ENCODE data around the gene SGCA.

SGCA gene

DNA sequence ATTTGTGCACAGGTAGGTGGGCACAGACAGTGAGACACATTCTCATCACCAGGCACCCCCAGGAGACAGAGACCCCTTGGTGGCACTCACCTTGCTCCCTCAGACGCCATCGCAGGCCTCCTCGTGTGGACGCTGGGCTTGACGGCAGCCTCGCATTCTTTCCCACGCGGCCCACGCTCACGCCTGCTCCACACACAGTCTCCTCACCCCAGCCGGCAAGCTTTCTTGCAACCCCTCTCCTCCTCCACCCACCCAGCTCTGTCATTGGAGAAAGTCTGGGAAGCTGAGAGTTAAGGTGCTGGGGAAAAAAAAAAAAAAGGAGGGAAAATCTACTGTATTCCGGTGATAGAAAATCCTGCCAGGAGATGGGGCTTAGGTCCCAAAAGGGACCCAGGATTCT is 14.8 kb downstream of the SGCA start:
- in situ Hi-C loops (cut with HindIII; ENCODE audit: low sequenced_read_pairs): no loop called here

DNA sequence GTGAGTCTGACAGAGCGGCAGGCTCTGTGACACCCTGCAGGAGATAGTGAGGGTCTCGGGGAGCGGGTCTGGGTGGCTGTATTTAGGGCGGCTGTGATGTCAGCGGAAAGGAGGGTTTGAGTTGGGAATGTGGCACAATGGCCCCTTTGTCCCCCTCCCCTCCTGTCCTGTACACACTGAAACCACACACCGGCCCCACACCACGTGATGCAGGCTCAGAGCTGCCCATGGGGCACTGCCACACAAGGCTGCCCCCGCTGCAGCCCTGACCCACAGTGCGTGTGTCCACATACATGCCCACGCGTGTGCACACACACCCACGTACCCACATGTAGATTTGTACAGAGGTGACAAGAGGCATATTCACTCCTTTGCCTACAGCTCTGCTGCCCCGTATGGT is 15.3 kb downstream of the SGCA start:
- in situ Hi-C loops (cut with HindIII; ENCODE audit: low sequenced_read_pairs): no loop called here

DNA sequence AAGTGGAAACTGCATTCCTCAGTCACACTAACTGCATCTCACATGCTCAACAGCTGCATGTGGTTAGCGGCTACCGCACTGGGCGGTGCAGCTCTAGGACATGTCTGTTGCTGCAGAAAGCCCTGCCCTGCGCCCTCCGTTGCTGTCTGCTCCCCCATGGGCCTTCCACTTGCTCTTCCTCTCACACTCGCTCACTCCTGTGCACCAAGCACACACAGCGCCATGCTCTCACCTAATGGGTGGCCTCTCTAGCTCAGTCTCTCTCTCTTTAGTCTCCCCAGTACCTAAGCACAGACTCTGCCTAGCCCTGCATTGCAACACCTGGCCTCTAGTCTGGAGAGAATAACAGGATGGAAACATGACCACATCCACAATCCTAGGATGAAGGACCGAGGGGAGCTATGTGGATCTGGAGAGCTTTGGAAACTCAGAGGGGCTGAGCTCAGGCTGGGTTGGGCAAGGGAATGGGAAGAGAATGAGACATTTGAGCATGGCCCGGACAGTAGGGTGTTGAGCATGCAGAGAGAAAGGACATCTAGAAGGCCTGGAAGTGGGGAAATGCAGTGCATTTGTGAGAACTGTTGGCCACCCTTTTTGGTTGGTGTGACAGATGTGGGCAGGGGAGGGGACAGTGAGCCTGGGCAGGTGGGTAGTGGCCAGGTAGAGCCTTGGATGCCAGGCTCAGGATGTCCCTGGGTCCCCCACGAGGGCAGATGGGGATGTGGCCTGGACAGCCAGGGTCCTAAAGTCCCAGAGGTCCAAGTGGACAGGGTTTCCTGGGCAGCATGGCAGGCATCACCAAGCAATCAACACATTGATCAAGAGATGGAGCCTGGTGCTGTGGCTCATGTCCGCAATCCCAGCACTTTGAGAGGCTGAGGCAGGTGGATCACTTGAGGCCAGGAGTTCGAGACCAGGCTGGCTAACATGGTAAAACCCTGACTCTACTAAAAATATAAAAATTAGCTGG is 16.1 kb downstream of the SGCA start:
- in situ Hi-C loops (cut with HindIII; ENCODE audit: low sequenced_read_pairs): no loop called here

DNA sequence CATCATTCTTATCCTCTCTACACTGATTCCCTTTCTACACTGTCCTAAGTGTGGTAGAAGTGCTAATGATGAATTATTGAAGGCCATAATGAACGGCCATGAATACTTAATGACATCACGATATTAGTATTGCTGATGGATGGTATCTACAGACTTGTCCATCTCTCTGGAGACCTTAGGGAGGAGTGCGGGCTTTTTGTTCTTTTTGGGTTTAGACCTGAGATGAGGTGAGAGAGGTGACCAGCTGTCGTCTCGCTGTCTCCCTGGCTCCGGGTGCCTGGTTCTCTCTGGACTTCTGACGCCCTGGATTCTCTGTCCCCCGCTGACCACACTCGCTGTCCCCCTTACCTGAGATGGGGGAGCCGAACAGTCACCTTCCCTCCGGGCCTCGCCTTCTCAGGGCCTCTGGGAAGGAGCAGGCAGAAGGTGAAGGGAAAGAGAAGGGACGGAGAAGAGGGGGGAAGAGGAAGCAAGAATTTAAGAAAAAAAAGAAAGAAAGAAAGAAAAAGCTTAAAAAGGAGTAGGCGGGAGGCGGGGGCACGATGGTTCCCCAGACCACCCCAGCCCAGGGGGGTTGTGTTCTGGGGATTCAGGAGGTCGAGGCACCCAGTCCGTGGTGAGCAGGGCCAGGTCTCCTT is 17.1 kb downstream of the SGCA start:
- in situ Hi-C loops (cut with HindIII; ENCODE audit: low sequenced_read_pairs): no loop called here

DNA sequence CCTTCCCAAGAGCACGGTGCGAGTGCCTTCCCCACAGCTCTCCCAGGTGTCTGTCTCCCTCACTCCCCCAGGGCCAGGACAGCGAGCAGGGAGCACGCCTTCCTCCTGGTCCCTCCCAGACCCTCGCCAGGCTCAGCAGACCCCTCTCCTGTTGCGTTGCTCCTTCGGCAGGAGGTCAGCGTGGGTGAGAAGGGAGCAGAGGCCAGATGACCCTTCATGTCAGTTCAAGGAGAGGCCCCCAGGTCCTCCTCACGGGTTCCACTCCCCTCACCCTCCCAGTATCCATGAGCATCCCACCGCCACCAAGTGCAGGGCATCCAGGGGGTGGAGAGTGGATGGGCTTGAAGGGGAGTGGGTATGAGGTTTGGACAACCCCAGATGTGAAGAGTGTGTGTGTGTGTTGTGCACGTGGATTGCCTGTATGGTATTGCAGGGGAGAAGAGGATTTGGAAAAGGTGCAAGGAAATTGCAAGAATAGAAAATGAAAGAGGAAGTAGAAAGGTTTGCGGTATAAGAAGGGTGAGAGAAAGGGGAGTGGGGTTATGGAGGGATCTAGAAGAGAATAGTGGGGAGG is 17.7 kb downstream of the SGCA start:
- in situ Hi-C loops (cut with HindIII; ENCODE audit: low sequenced_read_pairs): no loop called here

DNA sequence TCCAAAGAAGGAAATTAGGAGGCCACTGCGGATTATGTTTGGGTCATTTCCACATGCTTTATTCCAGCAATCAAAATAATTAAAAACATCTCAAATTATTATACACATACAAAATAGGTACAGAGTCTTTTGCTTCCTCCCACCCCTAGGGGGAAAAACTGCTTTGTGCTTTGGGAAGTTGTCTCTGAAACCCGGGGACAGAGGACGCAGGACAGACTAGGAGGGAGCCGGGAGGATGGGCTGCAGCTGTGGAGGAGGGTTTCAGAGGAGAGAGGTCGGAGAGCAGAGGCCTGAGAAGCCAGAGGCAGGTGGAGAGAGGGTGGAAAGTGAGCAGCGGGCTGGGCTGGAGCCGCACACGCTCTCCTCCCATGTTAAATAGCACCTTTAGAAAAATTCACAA is 18.3 kb downstream of the SGCA start:
- in situ Hi-C loops (cut with HindIII; ENCODE audit: low sequenced_read_pairs): no loop called here

DNA sequence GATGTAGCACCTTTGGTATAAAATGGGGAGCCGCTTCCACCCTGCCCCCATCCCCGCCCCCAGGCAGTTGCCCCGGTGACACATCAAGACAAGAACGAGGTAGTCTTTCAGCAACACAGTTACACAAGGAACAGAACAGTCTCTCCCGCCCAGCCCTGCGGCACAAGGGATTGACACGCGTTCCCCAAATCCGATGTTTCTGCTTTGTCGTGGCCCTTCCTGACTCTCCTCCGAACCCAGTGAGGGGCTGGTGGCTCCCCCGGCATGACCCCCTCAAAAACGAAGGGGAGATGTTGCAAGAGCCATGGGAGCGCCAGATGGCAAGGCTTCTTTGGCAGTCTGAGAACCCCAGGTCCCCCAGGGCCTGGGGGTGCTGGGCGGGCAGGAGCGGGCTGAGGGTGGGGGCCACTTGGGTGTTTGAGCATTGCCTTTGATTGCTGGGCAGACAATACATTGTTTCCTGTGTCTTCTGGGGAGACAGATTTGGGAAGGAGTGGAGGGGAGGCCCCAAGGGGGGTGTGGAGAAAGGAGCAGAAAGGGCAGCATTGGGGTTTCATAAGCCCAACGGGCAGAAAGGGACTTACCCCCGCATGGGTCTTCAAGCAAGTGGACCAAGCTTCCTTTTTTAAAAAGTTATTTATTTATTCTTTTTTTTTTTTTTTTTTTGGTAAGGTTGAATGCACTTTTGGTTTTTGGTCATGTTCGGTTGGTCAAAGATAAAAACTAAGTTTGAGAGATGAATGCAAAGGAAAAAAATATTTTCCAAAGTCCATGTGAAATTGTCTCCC is 19.0 kb downstream of the SGCA start:
- in situ Hi-C loops (cut with HindIII; ENCODE audit: low sequenced_read_pairs): no loop called here

DNA sequence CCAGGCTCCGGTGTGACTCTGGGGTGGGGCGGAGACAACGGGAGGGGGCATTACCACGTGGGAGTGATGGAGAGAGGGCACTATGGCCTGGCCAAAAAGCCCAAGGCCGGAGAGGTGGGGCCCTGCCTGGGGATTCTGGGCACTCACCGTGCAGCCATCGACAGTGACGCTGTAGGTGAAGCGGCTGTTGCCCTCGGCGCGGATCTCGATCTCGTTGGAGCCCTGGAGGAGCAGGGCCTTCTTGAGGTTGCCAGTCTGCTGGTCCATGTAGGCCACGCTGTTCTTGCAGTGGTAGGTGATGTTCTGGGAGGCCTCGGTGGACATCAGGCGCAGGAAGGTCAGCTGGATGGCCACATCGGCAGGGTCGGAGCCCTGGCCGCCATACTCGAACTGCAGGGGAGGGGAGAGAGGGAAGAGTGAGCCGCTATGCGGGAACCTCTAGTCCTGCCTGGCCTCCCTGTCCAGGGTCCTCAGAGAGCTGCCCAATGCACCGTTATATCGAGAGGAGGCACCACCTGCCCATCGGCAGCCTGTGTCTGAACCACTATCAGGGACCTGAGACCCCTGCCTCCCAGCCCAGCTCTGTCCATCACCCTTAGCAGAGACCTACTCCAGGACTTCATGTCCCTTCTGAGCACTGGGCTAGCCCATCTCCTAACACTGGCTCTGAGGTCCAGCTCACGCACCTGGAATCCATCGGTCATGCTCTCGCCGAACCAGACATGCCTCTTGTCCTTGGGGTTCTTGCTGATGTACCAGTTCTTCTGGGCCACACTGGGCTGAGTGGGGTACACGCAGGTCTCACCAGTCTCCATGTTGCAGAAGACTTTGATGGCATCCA is 20.0 kb downstream of the SGCA start:
- in situ Hi-C loops (cut with HindIII; ENCODE audit: low sequenced_read_pairs): no loop called here

DNA sequence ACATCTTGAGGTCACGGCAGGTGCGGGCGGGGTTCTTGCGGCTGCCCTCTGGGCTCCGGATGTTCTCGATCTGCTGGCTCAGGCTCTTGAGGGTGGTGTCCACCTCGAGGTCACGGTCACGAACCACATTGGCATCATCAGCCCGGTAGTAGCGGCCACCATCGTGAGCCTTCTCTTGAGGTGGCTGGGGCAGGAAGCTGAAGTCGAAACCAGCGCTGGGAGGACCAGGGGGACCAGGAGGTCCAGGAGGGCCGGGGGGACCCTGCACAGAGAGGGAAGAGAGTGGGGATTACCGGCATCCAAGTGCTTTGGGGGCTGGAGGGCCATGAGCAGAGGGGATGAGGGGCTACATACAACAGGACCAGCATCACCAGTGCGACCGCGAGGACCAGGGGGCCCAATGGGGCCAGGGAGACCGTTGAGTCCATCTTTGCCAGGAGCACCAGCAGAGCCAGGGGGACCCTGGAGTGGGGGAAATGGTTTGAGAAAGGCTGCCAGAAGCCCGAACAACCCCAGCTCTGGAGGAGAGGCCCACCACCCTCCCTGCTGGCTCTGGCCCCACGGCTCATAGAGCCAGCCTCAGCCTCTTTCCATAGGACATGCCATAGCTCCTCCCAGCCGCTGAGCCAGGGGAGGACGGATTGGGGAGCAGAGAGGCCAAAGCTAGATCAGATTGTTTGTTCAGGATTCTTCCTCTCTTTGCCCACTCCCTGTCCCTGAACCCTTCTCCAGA is 21.0 kb downstream of the SGCA start:
- in situ Hi-C loops (cut with HindIII; ENCODE audit: low sequenced_read_pairs): no loop called here

DNA sequence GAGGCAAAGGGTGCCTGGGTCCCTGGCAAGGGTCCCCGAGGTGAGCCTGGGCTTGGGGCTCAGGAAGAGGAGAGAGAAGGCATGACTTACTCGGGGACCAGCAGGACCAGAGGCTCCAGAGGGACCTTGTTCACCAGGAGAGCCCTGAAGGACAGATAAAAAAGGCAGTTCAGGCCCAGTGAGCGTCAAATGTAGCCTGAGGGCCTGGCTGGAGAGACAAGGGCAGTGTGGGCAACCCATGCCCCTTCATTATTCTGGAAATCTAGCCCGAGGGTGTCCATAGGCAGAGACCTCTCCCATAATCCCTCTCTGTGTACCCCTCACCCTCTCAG is 21.6 kb downstream of the SGCA start:
- in situ Hi-C loops (cut with HindIII; ENCODE audit: low sequenced_read_pairs): no loop called here

DNA sequence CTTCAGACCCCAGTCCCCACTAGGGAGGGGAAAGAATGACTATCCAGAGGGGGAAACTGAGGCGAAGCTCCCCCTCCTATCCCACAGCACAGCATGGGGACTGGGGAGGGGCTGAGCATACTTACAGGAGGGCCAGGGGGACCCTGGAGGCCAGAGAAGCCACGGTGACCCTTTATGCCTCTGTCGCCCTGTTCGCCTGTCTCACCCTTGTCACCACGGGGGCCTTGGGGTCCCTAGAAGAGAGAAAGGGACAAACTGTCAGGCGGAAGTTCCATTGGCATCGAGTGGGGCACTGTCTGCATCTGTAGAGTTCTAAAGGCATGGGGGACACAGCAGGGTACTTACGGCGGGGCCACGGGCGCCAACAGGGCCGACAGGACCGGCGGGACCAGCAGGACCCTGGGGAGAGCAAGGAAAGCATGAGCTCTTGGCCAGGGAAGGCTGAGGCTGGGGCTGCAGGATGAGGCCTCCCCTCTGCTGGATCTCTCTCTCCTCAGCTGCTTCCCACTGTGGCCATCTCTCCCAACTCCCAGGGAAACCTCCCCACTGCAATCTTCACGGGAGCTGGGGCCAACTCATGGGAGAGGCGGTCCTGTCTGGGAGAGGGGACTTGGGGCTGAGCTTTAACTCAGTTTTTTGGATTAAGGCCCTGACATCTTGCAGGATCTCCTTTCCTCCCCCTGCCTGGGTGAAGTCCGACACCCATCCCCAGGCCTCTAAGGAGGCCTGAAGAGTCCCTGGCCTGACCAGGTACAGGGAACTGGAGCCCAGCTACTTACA is 22.1 kb downstream of the SGCA start:
- in situ Hi-C loops (cut with HindIII; ENCODE audit: low sequenced_read_pairs): no loop called here

DNA sequence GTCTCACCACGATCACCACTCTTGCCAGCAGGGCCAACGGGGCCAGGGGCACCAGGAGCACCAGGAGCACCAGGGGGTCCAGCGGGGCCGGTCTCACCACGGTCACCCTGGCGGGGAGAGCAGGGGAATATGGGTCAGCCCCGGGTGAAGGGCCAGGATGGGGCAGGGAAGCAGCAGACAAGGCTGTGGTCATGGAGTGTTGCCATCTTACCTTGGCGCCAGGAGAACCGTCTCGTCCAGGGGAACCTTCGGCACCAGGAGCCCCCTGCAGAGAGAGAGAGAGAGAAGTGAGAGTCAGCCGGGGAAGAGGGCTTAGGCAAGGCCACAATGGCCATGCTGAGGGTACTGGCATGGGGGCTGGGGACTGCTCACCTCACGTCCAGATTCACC is 22.7 kb downstream of the SGCA start:
- in situ Hi-C loops (cut with HindIII; ENCODE audit: low sequenced_read_pairs): no loop called here

DNA sequence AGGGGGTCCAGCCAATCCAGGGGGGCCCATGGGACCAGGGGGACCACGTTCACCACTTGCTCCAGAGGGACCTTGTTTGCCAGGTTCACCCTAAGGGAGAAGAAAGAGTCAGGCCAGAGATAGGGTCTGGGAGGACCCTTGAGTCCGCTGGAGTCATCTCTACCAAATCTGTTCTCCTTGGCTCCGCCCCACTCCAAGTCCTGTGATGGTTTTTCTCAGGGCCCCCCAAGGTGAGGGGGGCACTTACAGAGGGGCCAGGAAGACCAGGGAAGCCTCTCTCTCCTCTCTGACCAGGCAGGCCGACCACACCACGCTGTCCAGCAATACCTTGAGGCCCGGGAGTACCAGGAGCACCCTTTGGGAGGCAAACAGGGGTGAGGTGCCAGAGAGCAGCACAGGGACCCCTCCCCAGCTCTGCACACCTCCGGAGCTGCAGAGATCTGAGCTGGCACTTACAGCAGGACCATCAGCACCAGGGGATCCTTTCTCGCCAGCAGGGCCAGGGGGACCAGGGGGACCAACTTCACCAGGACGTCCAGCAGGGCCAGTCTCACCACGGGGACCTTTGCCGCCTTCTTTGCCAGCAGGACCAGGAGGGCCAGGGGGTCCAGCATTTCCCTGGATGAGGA is 23.2 kb downstream of the SGCA start:
- in situ Hi-C loops (cut with HindIII; ENCODE audit: low sequenced_read_pairs): no loop called here

DNA sequence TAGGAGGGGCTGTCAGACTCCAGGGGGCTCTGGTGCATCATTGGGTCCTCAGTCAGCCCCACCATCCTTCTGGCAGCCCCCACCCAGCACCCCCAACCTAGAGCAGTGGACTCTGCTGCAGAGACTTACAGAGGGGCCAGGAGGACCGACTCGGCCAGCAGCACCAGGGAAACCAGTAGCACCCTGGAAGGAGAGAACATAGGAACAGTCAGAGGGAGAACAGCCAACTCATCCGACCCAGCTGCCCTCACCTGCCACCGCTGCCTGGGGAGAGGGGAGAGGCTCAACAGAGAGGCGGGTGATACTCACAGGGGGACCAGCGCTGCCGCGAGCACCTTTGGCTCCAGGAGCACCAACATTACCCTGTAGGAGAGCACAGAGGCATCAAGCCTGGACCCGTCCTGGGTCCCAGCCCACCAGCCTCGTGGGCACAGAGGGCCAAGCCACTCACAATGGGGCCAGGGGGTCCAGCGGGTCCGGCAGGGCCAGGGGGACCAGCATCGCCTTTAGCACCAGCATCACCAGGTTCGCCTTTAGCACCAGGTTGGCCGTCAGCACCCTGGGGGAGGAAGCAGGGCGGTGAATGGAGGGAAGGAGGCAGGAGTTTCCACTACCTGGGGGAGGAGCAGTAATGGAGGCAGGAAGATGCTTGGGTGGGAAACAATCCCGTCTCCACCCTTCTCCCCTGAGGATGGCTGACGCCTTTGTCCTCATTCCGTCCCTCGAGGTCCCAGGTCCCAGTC is 23.9 kb downstream of the SGCA start:
- in situ Hi-C loops (cut with HindIII; ENCODE audit: low sequenced_read_pairs): no loop called here

DNA sequence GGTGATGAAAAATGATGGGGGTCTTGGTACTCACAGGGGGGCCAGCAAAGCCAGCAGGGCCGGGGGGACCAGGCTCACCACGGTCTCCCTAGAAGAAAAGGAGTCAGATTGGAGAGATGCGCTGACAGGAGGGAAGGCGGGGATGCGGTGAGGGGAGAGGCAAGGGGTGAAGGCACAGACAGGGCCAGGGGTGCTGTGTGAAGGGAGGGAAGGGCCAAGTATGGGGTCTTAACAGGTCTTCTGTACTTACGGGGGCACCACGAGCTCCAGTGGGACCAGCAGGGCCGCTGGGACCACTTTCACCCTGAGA is 24.4 kb downstream of the SGCA start:
- in situ Hi-C loops (cut with HindIII; ENCODE audit: low sequenced_read_pairs): no loop called here

DNA sequence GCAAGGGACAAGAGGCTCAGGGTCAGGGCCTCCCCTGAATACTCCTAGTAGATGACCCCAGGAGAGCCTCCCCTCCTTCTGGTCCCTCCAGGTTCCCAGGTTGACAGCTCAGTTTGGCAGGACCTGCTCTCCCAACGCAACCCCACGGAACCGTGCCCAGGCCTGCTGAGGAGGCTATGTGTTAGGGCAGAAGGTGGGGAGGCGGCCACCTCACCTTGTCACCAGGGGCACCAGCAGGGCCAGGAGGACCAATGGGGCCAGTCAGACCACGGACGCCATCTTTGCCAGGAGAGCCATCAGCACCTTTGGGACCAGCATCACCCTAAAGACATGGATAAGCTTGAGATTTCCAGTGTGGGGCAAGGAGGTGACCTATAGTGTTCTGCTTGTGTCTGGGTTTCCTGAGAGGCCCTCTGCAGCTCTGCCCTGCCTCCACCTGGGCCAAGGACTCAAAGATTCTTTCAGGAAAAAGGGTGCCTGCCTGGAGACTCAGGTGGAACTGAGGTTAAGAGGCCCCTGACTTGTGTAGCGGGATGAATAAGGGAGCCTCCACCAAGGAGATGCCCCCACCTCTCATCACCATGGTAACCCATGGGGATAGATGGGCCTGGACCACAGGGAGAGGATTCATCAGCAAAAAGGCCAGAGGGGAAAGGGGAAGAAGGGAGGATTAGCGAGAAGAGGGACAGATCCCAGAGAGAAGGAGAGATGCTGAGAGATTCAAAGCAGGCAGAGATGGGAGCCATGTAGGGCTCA is 25.0 kb downstream of the SGCA start:
- in situ Hi-C loops (cut with HindIII; ENCODE audit: low sequenced_read_pairs): no loop called here

DNA sequence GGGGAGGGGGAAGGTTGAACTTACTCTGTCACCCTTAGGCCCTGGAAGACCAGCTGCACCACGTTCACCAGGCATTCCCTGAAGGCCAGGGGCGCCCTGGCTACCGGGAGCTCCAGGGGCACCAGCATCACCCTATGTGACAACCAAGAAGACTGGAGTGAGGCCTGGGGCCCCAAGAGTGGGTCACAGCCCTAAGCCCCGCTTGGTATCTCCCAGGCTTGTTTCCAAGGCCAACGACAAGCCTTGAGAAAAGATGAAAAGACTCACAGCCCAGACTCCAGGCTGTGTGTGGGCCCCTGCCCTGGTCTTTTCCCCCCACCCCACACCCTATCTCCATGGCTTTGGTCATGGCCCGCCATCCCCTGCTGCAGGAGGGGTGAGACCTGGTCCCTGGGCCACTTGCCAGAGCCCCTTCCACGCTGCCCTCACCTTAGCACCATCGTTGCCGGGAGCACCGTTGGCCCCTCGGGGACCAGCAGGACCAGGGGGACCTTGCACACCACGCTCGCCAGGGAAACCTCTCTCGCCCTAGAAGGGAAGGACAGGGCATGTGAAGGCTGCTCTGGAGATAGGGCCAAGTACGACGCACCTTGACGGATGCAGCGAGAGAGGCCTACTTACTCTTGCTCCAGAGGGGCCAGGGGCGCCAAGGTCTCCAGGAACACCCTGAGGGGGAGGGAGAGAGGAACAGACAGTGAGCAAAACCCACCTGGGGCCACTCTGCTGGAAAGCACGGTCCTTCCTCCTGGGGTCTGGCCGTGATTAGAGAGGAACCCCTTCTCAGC is 25.7 kb downstream of the SGCA start:
- in situ Hi-C loops (cut with HindIII; ENCODE audit: low sequenced_read_pairs): no loop called here
